ENCODE results near the gene SBK3.
"Not testable (repeated sequence)": the region's sequence is repeated elsewhere in the genome, so short reads cannot be mapped to it uniquely, and the experiment has no call there.

SBK3 gene

DNA sequence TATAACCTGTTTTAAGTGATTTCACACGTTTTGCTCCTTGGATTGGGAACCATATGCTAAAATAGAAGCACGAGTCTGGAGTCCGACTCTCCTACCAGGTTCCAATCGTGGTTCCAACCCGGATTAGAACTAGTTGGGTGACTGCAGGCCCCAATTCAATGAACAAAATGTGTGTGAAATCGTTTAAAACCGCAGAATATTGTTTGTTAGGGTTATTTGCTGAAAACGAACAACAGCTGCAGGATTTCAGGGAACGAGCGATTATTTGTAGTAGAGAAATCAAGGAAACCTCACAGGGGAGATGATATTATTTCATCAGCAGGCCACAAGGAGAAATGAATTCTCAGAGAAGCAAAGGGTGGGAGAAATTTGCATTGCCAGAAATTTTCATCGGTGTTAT is 40.4 kb downstream of the SBK3 start:
- no peak for TF ChIP-seq PAX5 (IDR thresholded peaks at IDR 0.05; ENCODE audit: insufficient read depth, low read length, severe bottlenecking)
- TF ChIP-seq POLR2A (IDR thresholded peaks at IDR 0.05; ENCODE audit: low read depth, low read length) = no peak
- no peak for TF ChIP-seq POU2F2 (IDR thresholded peaks at IDR 0.05; ENCODE audit: low read depth, low read length)
- no peak for TF ChIP-seq SPI1 (IDR thresholded peaks at IDR 0.05; ENCODE audit: low read depth, low read length)
- TF ChIP-seq TAF1 (IDR thresholded peaks at IDR 0.05; ENCODE audit: low read depth, low read length) = no peak
- TF ChIP-seq POLR2AphosphoS5 (IDR thresholded peaks at IDR 0.05; ENCODE audit: low read depth, low read length) = no peak
- no peak for FAIRE-seq

DNA sequence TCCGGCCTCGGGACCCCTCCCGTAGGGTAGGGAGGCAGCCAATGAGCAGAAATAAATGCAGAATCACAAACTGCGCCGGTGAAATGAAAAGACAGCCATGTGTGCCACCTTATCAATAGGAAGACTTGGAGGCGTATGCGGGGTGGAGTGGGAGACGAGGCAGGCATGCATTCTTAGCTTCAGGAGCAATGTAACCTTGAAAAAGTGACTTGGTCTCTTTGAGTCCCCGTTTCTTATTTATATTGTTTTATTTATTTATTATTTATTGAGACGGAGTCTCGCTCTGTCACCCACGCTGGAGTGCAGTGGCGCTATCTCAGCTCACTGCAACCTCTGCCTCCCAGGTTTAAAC is 41.1 kb downstream of the SBK3 start:
- no peak for TF ChIP-seq TAF1 (IDR thresholded peaks at IDR 0.05; ENCODE audit: low read depth, low read length)
- TF ChIP-seq POU2F2 (IDR thresholded peaks at IDR 0.05; ENCODE audit: low read depth, low read length) = no peak
- TF ChIP-seq PAX5 (IDR thresholded peaks at IDR 0.05; ENCODE audit: insufficient read depth, low read length, severe bottlenecking) = no peak
- TF ChIP-seq POLR2A (IDR thresholded peaks at IDR 0.05; ENCODE audit: low read depth, low read length) = no peak
- no peak for TF ChIP-seq POLR2AphosphoS5 (IDR thresholded peaks at IDR 0.05; ENCODE audit: low read depth, low read length)
- no peak for TF ChIP-seq SPI1 (IDR thresholded peaks at IDR 0.05; ENCODE audit: low read depth, low read length)

More for the DNA sequence above, 40.4 kb downstream of the SBK3 start:
- DNase-seq (ENCODE audit: insufficient read length, low spot score) = no peak

DNA sequence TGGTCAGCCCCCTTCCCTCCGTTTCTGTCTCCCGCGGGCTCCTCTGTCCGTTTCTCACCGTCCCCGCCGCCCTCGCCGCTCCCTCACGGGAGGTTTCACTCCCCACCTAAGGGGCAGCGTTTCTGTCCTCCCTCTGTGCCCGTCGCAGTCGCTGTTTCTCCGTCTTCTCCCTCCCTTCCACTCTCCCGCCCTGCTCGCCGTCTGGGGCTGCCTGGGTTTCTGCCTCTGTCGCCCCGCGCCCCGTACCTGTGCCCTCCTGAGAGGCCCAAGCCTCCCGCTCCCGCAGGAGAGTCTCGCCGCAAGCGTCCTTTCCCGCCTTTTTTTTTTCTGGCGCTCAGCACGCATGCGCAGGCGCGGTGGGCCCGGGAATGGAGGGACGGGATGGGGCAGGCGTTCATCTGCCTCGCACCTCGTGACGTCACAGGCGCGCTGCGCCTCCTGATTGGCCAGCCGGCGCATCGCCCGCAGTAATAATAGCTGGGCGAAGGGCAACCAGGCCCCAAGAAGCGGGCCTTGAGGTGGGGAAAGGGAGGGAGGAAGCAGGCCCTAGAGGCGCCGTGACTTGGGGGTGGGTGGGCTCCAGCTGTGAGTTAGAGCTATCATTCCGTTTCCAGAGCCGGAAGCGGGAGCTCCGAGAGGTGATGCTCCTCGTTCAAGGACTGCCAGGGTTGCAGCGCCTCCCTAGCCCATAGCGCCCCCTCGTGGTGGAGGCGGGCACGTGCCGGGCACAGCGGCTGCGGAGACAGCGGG is 41.7 kb downstream of the SBK3 start:
- DNase-seq (ENCODE audit: insufficient read length, low spot score) (peak; percentile 99), FAIRE-seq (peak; percentile 100)
- TF ChIP-seq POLR2A (IDR thresholded peaks at IDR 0.05; ENCODE audit: low read depth, low read length) (no peak), POU2F2 (IDR thresholded peaks at IDR 0.05; ENCODE audit: low read depth, low read length) (peak; percentile 23; the same call in 1 of the 2 replicates)

More for the DNA sequence above, 41.1 kb downstream of the SBK3 start:
- DNase-seq (ENCODE audit: insufficient read length, low spot score) (no peak), FAIRE-seq (no peak)

DNA sequence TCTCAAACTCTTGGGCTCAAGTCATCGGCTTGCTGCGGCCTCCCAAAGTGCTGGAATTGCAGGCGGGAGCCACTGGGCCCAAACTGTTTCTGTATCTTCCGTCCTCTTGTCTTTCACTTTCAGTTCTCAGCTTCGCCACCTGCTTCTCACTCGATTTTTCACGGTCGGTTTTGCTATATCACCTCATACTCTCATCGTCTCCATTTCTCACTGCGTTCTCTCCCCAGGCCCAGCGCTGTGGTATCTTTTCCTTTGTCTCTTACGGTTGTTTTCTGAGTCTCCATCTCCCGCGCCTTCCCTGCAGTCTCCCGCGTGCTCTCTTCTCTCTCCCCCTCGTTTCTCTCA is 42.2 kb downstream of the SBK3 start:
- DNase-seq (ENCODE audit: insufficient read length, low spot score) (no peak), FAIRE-seq (no peak)
- TF ChIP-seq POLR2A (IDR thresholded peaks at IDR 0.05; ENCODE audit: low read depth, low read length) (no peak), PAX5 (IDR thresholded peaks at IDR 0.05; ENCODE audit: insufficient read depth, low read length, severe bottlenecking) (no peak), TAF1 (IDR thresholded peaks at IDR 0.05; ENCODE audit: low read depth, low read length) (no peak), POU2F2 (IDR thresholded peaks at IDR 0.05; ENCODE audit: low read depth, low read length) (no peak), SPI1 (IDR thresholded peaks at IDR 0.05; ENCODE audit: low read depth, low read length) (no peak), POLR2AphosphoS5 (IDR thresholded peaks at IDR 0.05; ENCODE audit: low read depth, low read length) (no peak)

DNA sequence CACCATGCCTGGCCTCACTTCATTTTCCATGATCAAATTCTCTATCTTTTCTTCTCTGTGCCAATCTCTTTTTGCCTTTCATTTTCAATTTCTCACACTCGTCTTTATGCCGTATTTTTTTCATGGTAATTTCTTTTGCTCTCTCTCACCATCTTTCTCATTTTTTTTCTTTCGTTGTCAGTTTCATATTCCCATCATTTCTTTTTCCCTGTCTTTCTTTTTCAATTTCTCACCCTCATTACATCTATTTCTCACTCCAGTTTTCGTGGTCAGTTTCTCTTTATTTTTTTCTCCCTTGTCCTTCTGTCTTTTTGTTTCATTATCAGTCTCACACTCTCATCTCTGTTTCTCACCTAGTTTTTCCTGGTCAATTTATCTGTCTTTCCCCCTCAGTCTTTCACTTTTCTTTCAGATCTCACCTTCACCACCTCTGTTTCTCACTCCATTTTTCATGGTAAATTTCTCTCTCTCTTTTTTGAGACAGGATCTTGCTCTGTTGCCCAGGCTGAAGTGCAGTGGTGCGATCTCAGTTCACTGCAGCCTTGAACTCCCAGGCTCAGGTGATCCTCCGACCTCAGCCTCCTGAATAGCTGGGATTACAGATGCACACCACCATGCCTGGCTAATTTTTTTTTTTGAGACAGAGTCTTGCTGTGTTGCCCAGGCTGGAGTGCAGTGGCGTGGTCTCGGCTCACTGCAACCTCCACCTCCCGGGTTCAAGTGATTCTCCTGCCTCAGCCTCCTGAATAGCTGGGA is 43.0 kb downstream of the SBK3 start:
- no peak for TF ChIP-seq SPI1 (IDR thresholded peaks at IDR 0.05; ENCODE audit: low read depth, low read length)
- no peak for TF ChIP-seq POU2F2 (IDR thresholded peaks at IDR 0.05; ENCODE audit: low read depth, low read length)
- no peak for TF ChIP-seq TAF1 (IDR thresholded peaks at IDR 0.05; ENCODE audit: low read depth, low read length)
- no peak for TF ChIP-seq PAX5 (IDR thresholded peaks at IDR 0.05; ENCODE audit: insufficient read depth, low read length, severe bottlenecking)
- TF ChIP-seq POLR2AphosphoS5 (IDR thresholded peaks at IDR 0.05; ENCODE audit: low read depth, low read length) = no peak
- TF ChIP-seq POLR2A (IDR thresholded peaks at IDR 0.05; ENCODE audit: low read depth, low read length) = no peak
- FAIRE-seq (no peak), DNase-seq (ENCODE audit: insufficient read length, low spot score) (no peak)

DNA sequence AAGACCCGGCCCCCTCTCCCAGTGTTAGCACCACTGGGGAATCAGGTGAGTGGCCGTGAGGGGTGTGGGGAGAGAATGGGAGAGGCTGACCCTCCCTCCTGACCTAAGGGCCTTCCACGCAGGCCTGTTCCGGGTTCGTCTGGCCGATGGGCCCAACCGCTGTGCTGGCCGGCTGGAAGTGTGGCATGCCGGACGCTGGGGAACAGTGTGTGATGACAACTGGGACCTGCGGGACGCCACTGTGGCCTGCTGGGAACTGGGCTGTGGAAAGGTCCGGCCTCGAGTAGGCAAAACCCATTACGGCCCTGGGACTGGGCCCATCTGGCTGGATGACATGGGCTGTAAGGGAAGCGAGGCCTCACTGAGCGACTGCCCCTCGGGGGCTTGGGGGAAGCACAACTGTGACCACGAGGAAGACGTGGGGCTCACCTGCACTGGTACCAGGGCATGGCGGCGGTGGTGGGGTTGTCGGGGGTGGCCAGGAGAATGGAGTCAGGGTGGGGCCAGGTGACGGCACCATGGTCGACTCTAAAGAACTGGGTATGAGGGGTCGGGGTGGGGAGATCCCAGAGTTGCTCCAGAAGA is 44.9 kb downstream of the SBK3 start:
- FAIRE-seq (no peak), DNase-seq (ENCODE audit: insufficient read length, low spot score) (no peak)
- TF ChIP-seq PAX5 (IDR thresholded peaks at IDR 0.05; ENCODE audit: insufficient read depth, low read length, severe bottlenecking) (no peak), POU2F2 (IDR thresholded peaks at IDR 0.05; ENCODE audit: low read depth, low read length) (no peak), TAF1 (IDR thresholded peaks at IDR 0.05; ENCODE audit: low read depth, low read length) (no peak)

DNA sequence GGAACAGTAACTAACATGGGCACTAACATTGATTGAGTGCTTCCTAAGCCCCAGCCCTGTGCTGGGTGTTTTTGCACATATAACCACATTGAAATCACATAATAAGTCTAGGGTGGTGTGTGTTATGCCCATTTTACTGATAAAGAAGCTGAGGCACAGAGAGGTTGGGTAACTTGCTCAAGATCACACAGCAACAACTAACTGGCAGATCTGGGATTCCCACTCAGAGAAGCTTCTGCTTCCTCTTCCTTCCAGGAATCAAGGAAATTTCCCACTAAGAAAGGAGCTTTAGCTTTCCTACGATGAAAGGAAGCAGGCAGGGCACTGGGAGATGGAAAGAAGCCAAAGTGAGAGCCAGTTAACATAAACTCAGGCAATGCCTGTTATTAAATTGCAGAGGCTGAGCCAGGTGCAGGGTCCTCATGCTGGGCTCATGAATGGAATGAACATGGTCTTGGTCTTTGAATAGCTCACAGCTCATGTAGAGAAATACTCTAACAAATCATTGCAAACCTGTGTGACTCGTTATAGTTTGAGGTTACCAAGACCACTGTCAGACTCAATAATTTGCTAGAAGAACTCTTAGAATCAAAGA is 47.0 kb downstream of the SBK3 start:
- TF ChIP-seq SPI1 (IDR thresholded peaks at IDR 0.05; ENCODE audit: low read depth, low read length) = no peak
- no peak for TF ChIP-seq POLR2AphosphoS5 (IDR thresholded peaks at IDR 0.05; ENCODE audit: low read depth, low read length)
- TF ChIP-seq POLR2A (IDR thresholded peaks at IDR 0.05; ENCODE audit: low read depth, low read length) = no peak
- no peak for TF ChIP-seq POU2F2 (IDR thresholded peaks at IDR 0.05; ENCODE audit: low read depth, low read length)
- TF ChIP-seq PAX5 (IDR thresholded peaks at IDR 0.05; ENCODE audit: insufficient read depth, low read length, severe bottlenecking) = no peak
- TF ChIP-seq TAF1 (IDR thresholded peaks at IDR 0.05; ENCODE audit: low read depth, low read length) = no peak
- FAIRE-seq (no peak), DNase-seq (ENCODE audit: insufficient read length, low spot score) (no peak)

DNA sequence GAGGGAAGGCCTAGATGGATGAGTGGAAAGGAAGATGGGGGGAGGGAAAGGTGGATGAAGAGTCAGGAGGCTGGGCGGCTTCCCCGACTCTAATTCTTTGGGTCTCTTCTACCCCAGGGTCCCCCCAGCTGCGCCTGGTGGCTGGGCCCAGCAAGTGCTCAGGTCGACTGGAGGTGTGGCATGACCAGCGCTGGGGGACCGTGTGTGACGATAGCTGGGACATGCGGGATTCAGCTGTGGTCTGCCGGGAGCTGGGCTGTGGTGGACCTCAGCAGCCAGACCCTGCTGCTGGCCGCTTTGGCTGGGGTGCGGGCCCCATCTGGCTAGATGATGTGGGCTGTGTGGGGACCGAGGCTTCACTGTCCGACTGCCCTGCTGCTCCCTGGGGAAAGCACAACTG is 47.6 kb downstream of the SBK3 start:
- no peak for TF ChIP-seq POLR2AphosphoS5 (IDR thresholded peaks at IDR 0.05; ENCODE audit: low read depth, low read length)
- no peak for TF ChIP-seq TAF1 (IDR thresholded peaks at IDR 0.05; ENCODE audit: low read depth, low read length)
- TF ChIP-seq SPI1 (IDR thresholded peaks at IDR 0.05; ENCODE audit: low read depth, low read length) = no peak
- no peak for TF ChIP-seq PAX5 (IDR thresholded peaks at IDR 0.05; ENCODE audit: insufficient read depth, low read length, severe bottlenecking)
- TF ChIP-seq POU2F2 (IDR thresholded peaks at IDR 0.05; ENCODE audit: low read depth, low read length) = no peak
- TF ChIP-seq POLR2A (IDR thresholded peaks at IDR 0.05; ENCODE audit: low read depth, low read length) = no peak
- no peak for FAIRE-seq
- no peak for DNase-seq (ENCODE audit: insufficient read length, low spot score)

DNA sequence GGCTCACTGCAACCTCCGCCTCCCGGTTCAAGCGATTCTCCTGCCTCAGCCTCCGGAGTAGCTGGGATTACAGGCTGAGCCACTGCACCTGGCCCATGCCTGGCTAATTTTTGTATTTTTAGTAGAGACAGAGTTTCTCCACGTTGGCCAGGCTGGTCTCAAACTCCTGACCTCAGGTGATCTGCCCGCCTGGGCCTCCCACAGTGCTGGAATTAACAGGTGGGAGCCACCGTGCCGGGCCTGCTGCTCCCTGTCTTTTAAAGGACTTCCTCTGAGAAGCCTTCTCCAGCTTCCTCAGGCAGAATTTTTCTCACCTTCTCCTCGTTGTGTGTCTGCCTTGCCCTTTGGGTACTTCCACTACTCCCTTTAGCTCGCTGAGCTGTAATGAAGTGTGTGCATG is 48.5 kb downstream of the SBK3 start:
- not testable (repeated sequence) for FAIRE-seq

More for the DNA sequence above, 48.5 kb downstream of the SBK3 start:
- DNase-seq (ENCODE audit: insufficient read length, low spot score) = not testable (repeated sequence)

Measured in GM12891 (cell line).